DOHH2 (cell line): ENCODE measurements around the gene STT3B.

ENCODE experiments used
- CTCF ChIP-seq: fragments of 200-600 bp; sonication (generic); IDR thresholded peaks from one replicate; pipeline ENCODE4 v1.5.1; 2014; ENCODE audit warnings: antibody characterized with exemption, mild to moderate bottlenecking, low read depth, low read length; ENCODE audit not compliant: poor library complexity, severe bottlenecking
- EZH2phosphoT487 ChIP-seq: fragments of 200-600 bp; sonication (generic); IDR thresholded peaks from 2 replicates; pipeline ENCODE4 v1.6.1; 2017; ENCODE audit warnings: borderline replicate concordance, mild to moderate bottlenecking, antibody characterized with exemption, low read length, moderate library complexity, mixed read lengths

- TF ChIP-seq CTCF, result no peak
- TF ChIP-seq EZH2phosphoT487, result no peak
These were observed 2.4 kb upstream of the STT3B start for GRCh38 chr3:31530039-31530959.
